ENCODE measurements around the gene KATNA1. TPM values are rescaled to one million over a fixed set of nuclear protein-coding genes. Genes with fewer than 3 reads are reported as not detected.
A peak's percentile ranks its signal among the peaks of the same experiment; 100 is the strongest.

KATNA1 gene
- total and polyA plus RNA-seq, 12 donors = 6.8 to 14.2 (median 12.0) TPM

GRCh38 chr6:149586149-149586548, 62.4 kb downstream of the KATNA1 start:
- Histone ChIP-seq H3K9me3 (no peaks in the 10 kb centered on the region), H3K27me3 (no peaks in the 10 kb centered on the region), H3K4me3 (no peak overlapping the region), H3K36me3 (peaks cover 0 to 99% (median 50%) of the 10 kb centered on the region in 9 donors), H3K27ac (no peak overlapping the region), H3K4me1 (no peaks in the 10 kb centered on the region)
- no peak for TF ChIP-seq CTCF (IDR thresholded peaks at IDR 0.05)
- intact Hi-C loops (cut with DNase I) = no loop called here
- DNase-seq = no peak
- 96 to 98% methylated on average over 2 of the region's 2 CpGs for WGBS, 2 donors
- ATAC-seq = no peak

- Histone ChIP-seq H3K36me3 (peaks cover 0 to 93% (median 44%) of the 10 kb centered on the region in 9 donors), H3K9me3 (no peaks in the 10 kb centered on the region), H3K27me3 (no peaks in the 10 kb centered on the region), H3K4me3 (no peak overlapping the region), H3K27ac (no peak overlapping the region), H3K4me1 (no peaks in the 10 kb centered on the region)
- ATAC-seq = no peak
- no peak for TF ChIP-seq CTCF (IDR thresholded peaks at IDR 0.05)
- intact Hi-C loops (cut with DNase I) = no loop called here
- WGBS, 2 donors = 98 to 99% methylated on average over 5 of the region's 5 CpGs
- no peak for DNase-seq
These were observed 67.2 kb downstream of the KATNA1 start for GRCh38 chr6:149581349-149581748.

DNA sequence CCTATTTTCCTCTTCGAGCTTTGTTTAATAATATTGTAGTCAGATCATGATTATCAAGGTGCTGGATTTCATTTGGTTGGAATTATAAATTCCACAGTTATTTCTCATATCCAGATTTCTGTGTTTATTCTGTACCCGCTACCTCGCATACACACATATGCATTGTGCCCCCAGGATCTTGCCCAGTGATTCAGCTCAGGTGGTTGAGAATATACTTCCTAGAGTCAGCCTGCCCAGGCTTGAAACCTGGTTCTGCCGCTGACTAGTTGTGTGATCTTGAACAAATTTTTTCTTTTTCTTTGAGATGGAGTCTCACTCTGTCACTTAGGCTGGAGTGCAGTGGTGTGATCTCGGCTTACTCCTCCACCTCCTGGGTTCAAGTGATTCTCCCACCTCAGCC, 67.6 kb downstream of the KATNA1 start:
- Histone ChIP-seq H3K4me1 (no peaks in the 10 kb centered on the region), H3K9me3 (no peaks in the 10 kb centered on the region), H3K27ac (no peak overlapping the region), H3K36me3 (peaks cover 0 to 91% (median 41%) of the 10 kb centered on the region in 9 donors), H3K27me3 (no peaks in the 10 kb centered on the region), H3K4me3 (no peak overlapping the region)
- TF ChIP-seq CTCF (IDR thresholded peaks at IDR 0.05) = no peak
- WGBS, 2 donors = 98 to 99% methylated on average over 5 of the region's 5 CpGs
- DNase-seq = no peak
- ATAC-seq = no peak
- intact Hi-C loops (cut with DNase I) = no loop called here

DNA sequence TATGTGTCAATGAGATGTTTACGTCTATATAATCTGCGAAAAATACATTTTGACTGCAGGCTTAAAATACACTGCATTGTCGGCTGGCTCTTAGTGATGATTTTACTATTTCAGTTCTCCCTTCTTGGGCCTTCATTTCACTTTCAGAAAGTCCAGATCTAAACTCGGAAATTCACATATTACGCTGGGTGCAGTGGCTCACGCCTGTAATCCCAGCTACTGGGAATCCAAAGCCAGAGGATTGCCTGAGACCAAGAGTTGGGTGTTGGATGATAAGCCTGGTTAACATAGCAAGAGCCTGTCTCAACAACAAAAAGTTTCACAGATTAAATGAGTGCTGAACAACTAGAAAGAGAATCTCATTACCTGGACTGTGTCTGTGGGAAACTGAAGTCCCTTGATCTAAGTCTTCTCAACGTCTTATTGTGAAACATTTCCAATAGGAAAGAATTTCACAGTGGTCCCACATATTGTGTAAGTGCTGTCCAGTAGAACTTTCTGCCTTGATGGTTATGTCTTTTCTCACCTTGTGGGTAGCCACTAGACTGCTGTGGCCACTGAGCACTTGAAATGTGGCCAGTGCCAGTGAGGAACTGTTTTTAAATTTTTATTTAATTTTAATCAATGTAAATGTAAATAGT, 80.4 kb downstream of the KATNA1 start:
- peaks cover 0 to 8% (median 0%) of the 10 kb centered on the region in 9 donors for H3K36me3 ChIP-seq
- peaks cover 0 to 35% (median 20%) of the 10 kb centered on the region in 9 donors for H3K4me1 ChIP-seq
- no peaks in the 10 kb centered on the region for H3K27me3 ChIP-seq
- WGBS, 2 donors = 86 to 88% methylated on average over 7 of the region's 7 CpGs
- no peaks in the 10 kb centered on the region for H3K9me3 ChIP-seq
- intact Hi-C loops (cut with DNase I) = loop anchor here in 3 of 10 donors (5.0 to 10.0 kb wide), 3 partner anchors 79 to 359 kb away; partner anchors contain the start of genes LATS1 (in 2 of the 3) and KATNA1 (in 1 of the 3)
- ATAC-seq (no peak), DNase-seq (no peak)
- H3K27ac ChIP-seq = no peak overlapping the region
- no peak for TF ChIP-seq CTCF (IDR thresholded peaks at IDR 0.05)
- peak overlapping the region in 1 of 10 donors; percentile 97 for H3K4me3 ChIP-seq

Measured in heart right ventricle (tissue), 16 donors.